GM23338 (cell line): ENCODE measurements around the gene RWDD1. TPM values are rescaled to one million over a fixed set of nuclear protein-coding genes. Genes with fewer than 3 reads are reported as not detected.

ENCODE experiments used
- ATAC-seq: fragments of 200-7000 bp; cut with Tn5 transposase; 3 replicates; pipeline ENCODE4 v1.9.1; 2020
- DNase-seq: peaks from one replicate; pipeline ENCODE4 v3.0.0-alpha.2; 2015; ENCODE audit warnings: low spot score
- H2AFZ ChIP-seq: fragments of 200-600 bp; sonication (generic); 2 replicates; pipeline ENCODE4 v1.8.0; 2016; ENCODE audit warnings: antibody characterized with exemption, mild to moderate bottlenecking, moderate library complexity
- H3F3A ChIP-seq: fragments of 200-600 bp; sonication (generic); replicated peaks from 2 replicates; pipeline ENCODE4 v1.8.0; 2017; ENCODE audit warnings: antibody characterized with exemption, mixed run types, low read depth
- H3K27ac ChIP-seq: fragments of 200-600 bp; sonication (generic); 2 replicates; pipeline ENCODE4 v1.6.1; 2016; ENCODE audit warnings: low read depth
- H3K27me3 ChIP-seq: fragments of 200-600 bp; sonication (generic); 2 replicates; pipeline ENCODE4 v1.8.0; 2016; ENCODE audit warnings: mild to moderate bottlenecking, mixed run types, moderate library complexity; ENCODE audit not compliant: insufficient read depth
- H3K36me3 ChIP-seq: fragments of 200-600 bp; sonication (generic); 2 replicates; pipeline ENCODE4 v1.8.0; 2016; ENCODE audit warnings: mild to moderate bottlenecking; ENCODE audit not compliant: insufficient read depth
- H3K4me1 ChIP-seq: fragments of 200-600 bp; sonication (generic); 2 replicates; pipeline ENCODE4 v1.8.0; 2016; ENCODE audit warnings: mild to moderate bottlenecking, moderate library complexity; ENCODE audit not compliant: insufficient read depth
- H3K4me2 ChIP-seq: fragments of 200-600 bp; sonication (generic); 2 replicates; pipeline ENCODE4 v1.7.1; 2017; ENCODE audit warnings: mixed run types
- H3K4me3 ChIP-seq: fragments of 200-600 bp; sonication (generic); 2 replicates; pipeline ENCODE4 v1.6.1; 2016; ENCODE audit warnings: mixed run types
- H3K79me2 ChIP-seq: fragments of 200-600 bp; sonication (generic); replicated peaks from 2 replicates; pipeline ENCODE4 v1.8.0; 2017; ENCODE audit warnings: mild to moderate bottlenecking; ENCODE audit not compliant: insufficient read depth
- H3K9me2 ChIP-seq: fragments of 200-600 bp; sonication (generic); 2 replicates; pipeline ENCODE4 v1.8.0; 2017; ENCODE audit not compliant: insufficient read depth
- H4K20me1 ChIP-seq: fragments of 200-600 bp; sonication (generic); replicated peaks from 2 replicates; pipeline ENCODE4 v1.8.0; 2017; ENCODE audit warnings: mild to moderate bottlenecking; ENCODE audit not compliant: insufficient read depth
- H3K27ac Mint-ChIP-seq: 2 replicates; pipeline ENCODE4 v1.8.0; 2020; ENCODE audit warnings: inconsistent platforms, mild to moderate bottlenecking, moderate library complexity, mixed read lengths
- H3K27me3 Mint-ChIP-seq: 3 replicates; pipeline ENCODE4 v1.8.0; 2022; ENCODE audit warnings: low read depth, mild to moderate bottlenecking, moderate library complexity, mixed read lengths, inconsistent platforms; ENCODE audit not compliant: insufficient read depth, poor library complexity
- H3K36me3 Mint-ChIP-seq: 3 replicates; pipeline ENCODE4 v1.8.0; 2021; ENCODE audit warnings: low read depth, mild to moderate bottlenecking, inconsistent platforms, moderate library complexity, mixed read lengths
- H3K4me1 Mint-ChIP-seq: 3 replicates; pipeline ENCODE4 v1.8.0; 2020; ENCODE audit warnings: mild to moderate bottlenecking, inconsistent platforms, mixed read lengths
- H3K4me3 Mint-ChIP-seq: 3 replicates; pipeline ENCODE4 v1.8.0; 2021; ENCODE audit warnings: moderate library complexity, mild to moderate bottlenecking, inconsistent platforms, mixed read lengths
- H3K9me3 Mint-ChIP-seq: 3 replicates; pipeline ENCODE4 v1.8.0; 2020; ENCODE audit warnings: moderate library complexity, mild to moderate bottlenecking, inconsistent platforms, mixed read lengths
- CREB1 ChIP-seq: fragments of 250-450 bp; sonication (Bioruptor Pico); IDR thresholded peaks from 2 replicates; pipeline ENCODE4 v1.5.0; 2020; ENCODE audit warnings: low read depth, mild to moderate bottlenecking, moderate library complexity
- CTCF ChIP-seq, 2 experiments: fragments of 200-600 bp in 1 of 2; sonication (generic) in 1 of 2; conservative IDR thresholded peaks; 2 replicates each; pipeline versions ENCODE4 v1.5.1 to v1.6.1; 2016 to 2017; ENCODE audit warnings: antibody characterized with exemption in 2 of 2, low read depth in 2 of 2, mild to moderate bottlenecking in 2 of 2, moderate library complexity in 1 of 2
- ETS1 ChIP-seq: IDR thresholded peaks from 2 replicates; pipeline ENCODE4 v1.6.1; 2016; ENCODE audit warnings: antibody characterized with exemption
- NANOG ChIP-seq: IDR thresholded peaks from 2 replicates; pipeline ENCODE4 v1.6.1; 2016; ENCODE audit warnings: antibody characterized with exemption, borderline replicate concordance
- REST ChIP-seq: IDR thresholded peaks from one replicate; pipeline ENCODE4 v1.6.1; 2018; ENCODE audit warnings: antibody characterized with exemption; ENCODE audit not compliant: unreplicated experiment
- STAT1 ChIP-seq: IDR thresholded peaks from one replicate; pipeline ENCODE4 v1.6.1; 2016; ENCODE audit warnings: antibody characterized with exemption; ENCODE audit not compliant: unreplicated experiment
- polyA plus RNA-seq: library from polyadenylated mRNA; unstranded; fragments of >200 nt; fragmentation: Nextera tagmentation; extraction: Ambion mirVana; gene quantifications from 2 replicates; pipeline ENCODE4 v1.2.1, GENCODE V29; 2016
- total RNA-seq: library from RNA; depleted of rRNA; stranded (reverse); fragments of >200 nt; shearing (Covaris generic); gene quantifications from 2 replicates; pipeline ENCODE4 v1.2.3, GENCODE V29; 2014

The RWDD1 gene
- total and polyA plus RNA-seq, 2 experiments from 2014 or later, result 20.2 to 171 TPM

GRCh38 chr6:116529466-116530290 lies 41.6 kb upstream of the RWDD1 start:
- H2AFZ ChIP-seq, result peak overlapping the region; percentile 35; the same call in 1 of the 2 replicates

More at GRCh38 chr6:116529466-116530290, 41.6 kb upstream of the RWDD1 start:
- Histone ChIP-seq H3K9me2 (no peaks in the 10 kb centered on the region), H4K20me1 (no peaks in the 10 kb centered on the region), H3K27me3 (no peaks in the 10 kb centered on the region), H3K4me1 (peaks cover 46% of the 10 kb centered on the region), H3K4me3 (no peak overlapping the region), H3K4me2 (peak overlapping the region; percentile 59), H3K79me2 (no peaks in the 10 kb centered on the region), H3K36me3 (no peaks in the 10 kb centered on the region), H3F3A (no peaks in the 10 kb centered on the region), H3K27ac (no peak overlapping the region)
- ATAC-seq, result no peak
- no peak overlapping the region; the same call in 1 of the 2 replicates for H3K27ac Mint-ChIP-seq
- peaks cover 46% of the 10 kb centered on the region for H3K4me1 Mint-ChIP-seq
- no peak overlapping the region for H3K4me3 Mint-ChIP-seq
- no peak for DNase-seq
- H3K36me3 Mint-ChIP-seq, result no peaks in the 10 kb centered on the region
- H3K27me3 Mint-ChIP-seq, result peaks cover 5% of the 10 kb centered on the region
- H3K9me3 Mint-ChIP-seq, result no peaks in the 10 kb centered on the region
- no peak for TF ChIP-seq STAT1
- TF ChIP-seq CTCF (conservative IDR thresholded peaks at IDR 0.05; ENCODE audit: low read depth in 2 of 2), result no peak
- TF ChIP-seq CREB1, result no peak
- TF ChIP-seq REST, result no peak
- TF ChIP-seq NANOG, result no peak
- TF ChIP-seq ETS1, result no peak
